Anterior cingulate cortex (tissue), 58 donors: ENCODE measurements around the gene CIZ1.
A peak's percentile ranks its signal among the peaks of the same experiment; 100 is the strongest.

Source experiments
- DNase-seq, 58 donors: peaks; one replicate each; lab custom pipeline; 2025; lab: John Stamatoyannopoulos, UW

CIZ1 gene

DNA sequence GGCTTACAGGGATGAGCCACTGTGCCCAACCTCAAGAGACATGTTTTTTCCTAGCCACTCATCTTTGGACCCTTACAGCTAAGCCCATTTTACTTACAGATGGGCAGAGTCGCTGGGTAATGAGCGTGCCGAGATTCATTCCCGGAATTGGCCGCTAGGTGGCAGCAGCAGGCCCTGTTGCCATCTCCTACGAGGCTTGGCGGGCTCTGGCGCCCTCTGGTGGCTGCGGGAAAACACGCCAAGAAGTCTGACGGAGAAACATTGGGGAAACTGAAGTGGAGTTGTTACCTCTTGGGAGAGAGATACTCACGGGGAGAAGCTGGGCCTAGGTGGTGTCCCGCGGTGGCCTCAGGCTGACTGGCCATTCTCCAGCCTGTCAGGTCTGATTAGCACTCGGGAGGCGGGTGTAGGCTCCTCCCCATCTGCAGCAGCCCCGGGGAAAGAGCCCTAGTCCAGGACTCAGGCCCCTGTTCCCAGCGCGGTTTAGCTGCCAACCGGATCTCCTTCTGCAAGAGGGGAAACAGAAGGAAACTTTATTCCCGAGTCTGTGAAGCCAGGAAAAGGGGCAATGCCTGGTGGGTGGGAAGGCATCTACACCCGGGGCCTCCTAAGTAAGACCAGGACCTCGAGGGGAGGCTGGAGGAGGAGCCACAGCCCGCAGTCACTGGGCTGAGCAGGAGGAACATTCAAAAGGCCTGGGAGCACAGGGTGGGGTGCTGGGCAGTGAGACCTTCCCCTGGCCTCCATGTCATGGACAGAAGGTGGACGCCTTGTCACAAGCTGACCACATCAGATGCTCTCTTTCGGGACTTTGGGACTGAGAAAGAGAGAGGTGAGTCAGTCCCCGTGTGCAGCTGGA lies 73.5 kb downstream of the CIZ1 start:
- DNase-seq, result peak in 57 of 58 donors; percentile 22 to 99 (median 83)

GRCh38 chr9:128116104-128117083 lies 75.0 kb downstream of the CIZ1 start:
- DNase-seq, result no peak
